Central memory CD8-positive, alpha-beta T cell (primary cell): ENCODE measurements around the gene MLC1.
A peak's percentile ranks its signal among the peaks of the same experiment; 100 is the strongest.
"Not testable (repeated sequence)": the region's sequence is repeated elsewhere in the genome, so short reads cannot be mapped to it uniquely, and the experiment has no call there.

Experiments used
- ATAC-seq: fragments of 150-1000 bp; cut with Tn5 transposase; replicated peaks from 2 replicates; pipeline ENCODE4 v1.10.0; 2022; ENCODE audit warnings: mild to moderate bottlenecking, moderate FRiP score, moderate number of reproducible peaks; ENCODE audit not compliant: poor library complexity, severe bottlenecking; ENCODE audit errors: extremely low read depth
- DNase-seq, 2 donors: peaks; one replicate each; pipeline ENCODE4 v3.0.0; 2021; ENCODE audit warnings: low spot score in 2 of 2
- H3K27ac Mint-ChIP-seq: one replicate; pipeline ENCODE4 v1.8.0; 2022; ENCODE audit warnings: low read depth, mild to moderate bottlenecking, moderate library complexity, mixed read lengths
- H3K27me3 Mint-ChIP-seq: one replicate; pipeline ENCODE4 v1.8.0; 2022; ENCODE audit warnings: mixed read lengths
- H3K36me3 Mint-ChIP-seq: one replicate; pipeline ENCODE4 v1.8.0; 2022; ENCODE audit warnings: mild to moderate bottlenecking, moderate library complexity, mixed read lengths; ENCODE audit not compliant: insufficient read depth
- H3K4me1 Mint-ChIP-seq: one replicate; pipeline ENCODE4 v1.8.0; 2022; ENCODE audit warnings: mixed read lengths
- H3K4me3 Mint-ChIP-seq: one replicate; pipeline ENCODE4 v1.8.0; 2022; ENCODE audit warnings: mild to moderate bottlenecking, moderate library complexity, mixed read lengths
- H3K9me3 Mint-ChIP-seq: one replicate; pipeline ENCODE4 v1.8.0; 2022; ENCODE audit warnings: mixed read lengths

Gene MLC1

DNA sequence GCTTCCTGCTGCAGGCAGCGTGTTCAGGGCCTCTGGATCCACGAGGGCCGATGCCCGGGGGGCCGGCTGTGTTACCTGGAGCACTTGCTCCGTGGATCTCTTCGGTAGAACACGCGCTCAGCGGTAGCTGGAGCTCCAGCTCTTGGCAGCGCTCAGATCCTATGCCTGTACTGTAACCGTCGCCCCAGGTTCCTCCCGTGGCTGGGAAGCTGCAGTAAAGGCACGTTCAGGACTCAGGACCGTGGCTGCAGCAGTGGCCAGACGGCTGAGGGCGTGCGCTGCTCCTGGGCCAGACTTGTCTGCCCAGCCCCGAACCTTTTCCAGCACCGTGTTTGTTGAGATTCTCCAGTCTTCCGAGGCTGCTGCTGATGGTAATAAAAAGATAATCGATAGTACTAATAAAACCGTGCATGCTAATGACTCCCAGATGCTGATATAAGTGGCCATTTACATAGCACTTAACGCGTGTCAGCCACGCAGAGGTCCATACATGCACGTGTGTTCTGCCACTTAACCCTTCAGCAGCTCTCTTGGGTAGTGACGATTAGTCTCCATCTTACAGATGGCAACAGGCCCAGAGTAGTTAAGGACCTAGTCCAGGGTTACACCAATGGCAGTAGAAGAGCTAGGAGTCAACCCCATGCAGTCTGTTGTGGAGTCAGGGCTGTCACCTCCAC is 6.0 kb upstream of the MLC1 start:
- Mint-ChIP-seq H3K27me3 (peaks cover 16% of the 10 kb centered on the region), H3K27ac (no peak overlapping the region), H3K9me3 (no peaks in the 10 kb centered on the region), H3K4me3 (no peak overlapping the region), H3K4me1 (no peaks in the 10 kb centered on the region), H3K36me3 (no peaks in the 10 kb centered on the region)
- DNase-seq, result no peak
- no peak for ATAC-seq

DNA sequence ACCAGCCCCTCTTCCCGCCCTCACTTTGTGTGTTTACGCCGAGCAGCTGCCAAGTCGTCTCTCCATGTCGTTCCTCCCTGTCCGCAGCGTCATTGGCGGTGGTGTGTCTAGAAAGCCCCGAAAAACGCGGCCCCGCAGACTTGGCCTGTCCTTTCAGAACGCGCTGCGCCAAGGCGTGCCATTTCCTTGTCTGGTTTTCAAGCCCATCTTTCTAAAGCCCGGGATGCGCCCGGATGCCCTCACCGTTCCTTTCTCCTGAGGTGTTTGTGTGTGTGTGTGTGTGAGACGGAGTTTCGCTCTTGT is 5.1 kb upstream of the MLC1 start:
- Mint-ChIP-seq H3K27ac (no peak overlapping the region), H3K9me3 (no peaks in the 10 kb centered on the region), H3K27me3 (peaks cover 14% of the 10 kb centered on the region), H3K36me3 (no peaks in the 10 kb centered on the region), H3K4me3 (no peak overlapping the region), H3K4me1 (no peaks in the 10 kb centered on the region)
- ATAC-seq (no peak), DNase-seq (no peak)

DNA sequence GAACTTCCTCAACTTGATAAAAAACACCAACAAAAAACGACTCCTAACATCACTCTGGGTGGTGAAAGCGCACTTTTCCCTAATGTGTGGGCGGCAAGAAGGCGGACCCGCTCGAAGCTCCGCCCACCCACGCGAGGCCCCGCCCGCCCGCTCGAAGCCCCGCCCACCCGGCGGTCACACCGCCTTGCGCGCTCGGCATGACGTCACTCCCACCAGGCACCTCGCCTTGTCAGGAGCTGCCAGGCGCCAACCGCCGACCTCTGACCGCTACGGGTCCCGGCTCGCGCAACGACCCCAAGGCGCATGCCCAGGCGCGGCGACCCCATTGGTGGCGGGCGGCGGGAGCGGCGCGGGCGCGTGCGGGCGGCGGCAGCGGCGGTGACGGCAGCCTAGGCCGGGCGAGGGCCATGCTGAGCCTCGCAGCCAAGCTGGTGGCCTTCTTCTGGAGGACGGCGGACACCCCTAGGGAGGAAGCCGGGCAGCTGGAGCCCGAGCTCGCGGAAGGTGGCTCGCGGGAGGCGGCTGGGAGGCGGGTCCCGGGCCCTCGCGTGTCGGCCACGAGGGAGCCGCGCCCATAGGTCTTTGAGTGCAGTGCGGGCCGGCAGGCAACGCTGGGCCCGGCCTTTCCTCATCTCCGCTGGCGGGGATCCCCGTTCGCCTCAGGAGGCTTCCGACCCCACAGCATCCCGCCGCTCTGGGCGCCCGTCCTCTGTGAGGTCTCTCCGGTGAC is 4.6 kb upstream of the MLC1 start, which contains the start of gene MOV10L1:
Gene MOV10L1, plus strand, starts transcription at position 325 of the 730 bp plus-strand sequence. Its CDS starts 83 bp downstream, at position 408.
- peaks cover 1% of the 10 kb centered on the region for H3K36me3 Mint-ChIP-seq
- DNase-seq (no peak), ATAC-seq (no peak)
- H3K4me1 Mint-ChIP-seq, result no peaks in the 10 kb centered on the region
- H3K27ac Mint-ChIP-seq, result no peak within 1 kb of the TSS
- H3K27me3 Mint-ChIP-seq, result peaks cover 9% of the 10 kb centered on the region
- H3K4me3 Mint-ChIP-seq, result no peak within 1 kb of the TSS
- H3K9me3 Mint-ChIP-seq, result no peaks in the 10 kb centered on the region

DNA sequence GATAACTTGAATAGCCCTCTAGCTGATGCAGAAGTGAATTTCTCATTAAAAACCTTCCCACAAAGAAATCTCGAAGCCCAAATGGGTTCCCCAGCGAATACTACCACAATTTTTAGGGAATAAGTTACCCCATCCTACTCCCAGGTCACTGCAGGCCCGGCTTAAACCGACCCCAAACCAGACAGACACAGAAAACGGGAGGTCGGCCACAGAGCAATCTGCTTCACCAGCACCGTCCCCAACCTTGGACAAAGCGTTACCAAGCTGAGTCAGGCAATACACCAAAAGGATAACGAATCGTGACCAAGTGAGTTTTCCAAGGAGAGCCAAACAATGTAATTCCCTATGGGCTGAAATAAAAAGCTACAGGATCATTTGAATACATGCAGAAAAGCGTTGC is 4.0 kb upstream of the MLC1 start:
- H3K4me3 Mint-ChIP-seq, result no peak overlapping the region
- H3K36me3 Mint-ChIP-seq, result peaks cover 1% of the 10 kb centered on the region
- ATAC-seq (no peak), DNase-seq (no peak)
- H3K27me3 Mint-ChIP-seq, result peaks cover 9% of the 10 kb centered on the region
- H3K27ac Mint-ChIP-seq, result no peak overlapping the region
- H3K4me1 Mint-ChIP-seq, result no peaks in the 10 kb centered on the region
- H3K9me3 Mint-ChIP-seq, result no peaks in the 10 kb centered on the region

DNA sequence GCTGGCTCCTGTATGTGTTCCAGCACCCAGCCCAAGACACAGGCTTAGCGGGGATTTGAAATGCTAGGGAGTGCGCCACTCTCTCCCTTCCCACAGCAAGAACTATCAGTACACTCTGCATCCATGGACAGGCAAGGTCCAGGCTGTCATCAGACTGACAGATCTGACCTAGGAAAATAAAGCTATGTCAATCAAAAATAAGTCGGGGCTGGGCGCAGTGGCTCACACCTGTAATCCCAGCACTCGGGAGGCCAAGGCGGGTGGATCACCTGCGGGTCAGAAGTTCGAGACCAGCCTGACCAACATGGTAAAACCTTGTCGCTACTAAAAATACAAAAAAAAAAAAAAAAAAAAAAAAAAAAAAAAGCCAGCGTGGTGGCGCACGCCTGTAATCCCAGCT is 2.9 kb upstream of the MLC1 start:
- no peaks in the 10 kb centered on the region for H3K4me1 Mint-ChIP-seq
- ATAC-seq (no peak), DNase-seq (no peak)
- peak overlapping the region; percentile 52 for H3K27ac Mint-ChIP-seq
- peaks cover 1% of the 10 kb centered on the region for H3K36me3 Mint-ChIP-seq
- peaks cover 9% of the 10 kb centered on the region for H3K27me3 Mint-ChIP-seq
- H3K4me3 Mint-ChIP-seq, result no peak overlapping the region
- no peaks in the 10 kb centered on the region for H3K9me3 Mint-ChIP-seq

DNA sequence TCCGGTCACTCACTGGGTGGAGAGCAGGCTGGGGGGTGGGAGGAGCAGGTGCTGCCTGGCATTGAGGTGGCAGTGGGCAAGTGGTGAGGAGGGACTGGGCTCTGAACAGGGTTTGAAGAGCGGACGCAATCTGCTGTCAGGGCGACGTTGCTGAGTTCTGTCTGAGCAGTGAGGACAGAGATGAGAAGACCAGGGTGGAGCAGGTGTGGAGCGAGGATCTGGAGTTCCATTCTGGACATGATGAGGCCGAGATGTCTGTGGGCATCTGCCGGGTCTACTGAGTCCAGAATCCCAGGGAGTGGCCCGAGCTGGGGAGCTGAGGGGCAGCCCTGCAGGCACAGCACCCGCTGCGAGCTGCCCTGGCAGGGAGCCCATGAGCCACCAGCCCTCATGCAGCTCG is 2.4 kb upstream of the MLC1 start:
- H3K27me3 Mint-ChIP-seq, result peaks cover 9% of the 10 kb centered on the region
- no peak for ATAC-seq
- H3K4me3 Mint-ChIP-seq, result no peak overlapping the region
- no peaks in the 10 kb centered on the region for H3K4me1 Mint-ChIP-seq
- H3K36me3 Mint-ChIP-seq, result peaks cover 1% of the 10 kb centered on the region
- H3K27ac Mint-ChIP-seq, result peak overlapping the region; percentile 52
- H3K9me3 Mint-ChIP-seq, result no peaks in the 10 kb centered on the region
- no peak for DNase-seq

DNA sequence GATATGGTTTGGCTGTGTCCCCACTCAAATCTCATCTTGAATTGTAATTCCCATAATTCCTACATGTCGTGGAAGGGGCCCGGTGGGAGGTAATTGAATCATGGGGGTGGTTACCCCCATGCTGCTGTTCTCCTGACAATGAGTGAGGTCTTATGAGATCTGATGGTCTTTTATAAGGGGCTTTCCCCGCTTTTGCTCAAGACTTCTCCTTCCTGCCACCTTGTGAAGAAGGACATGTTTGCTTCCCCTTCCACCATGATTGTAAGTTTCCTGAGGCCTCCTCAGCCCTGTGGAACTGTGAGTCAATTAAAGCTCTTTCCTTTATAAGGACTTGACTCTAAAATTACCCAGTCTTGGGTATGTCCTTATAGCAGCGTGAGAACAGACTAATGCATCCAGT is 1.7 kb upstream of the MLC1 start:
- not testable (repeated sequence) for H3K9me3 Mint-ChIP-seq, H3K4me3 Mint-ChIP-seq
- peak overlapping the region; percentile 52 for H3K27ac Mint-ChIP-seq

DNA sequence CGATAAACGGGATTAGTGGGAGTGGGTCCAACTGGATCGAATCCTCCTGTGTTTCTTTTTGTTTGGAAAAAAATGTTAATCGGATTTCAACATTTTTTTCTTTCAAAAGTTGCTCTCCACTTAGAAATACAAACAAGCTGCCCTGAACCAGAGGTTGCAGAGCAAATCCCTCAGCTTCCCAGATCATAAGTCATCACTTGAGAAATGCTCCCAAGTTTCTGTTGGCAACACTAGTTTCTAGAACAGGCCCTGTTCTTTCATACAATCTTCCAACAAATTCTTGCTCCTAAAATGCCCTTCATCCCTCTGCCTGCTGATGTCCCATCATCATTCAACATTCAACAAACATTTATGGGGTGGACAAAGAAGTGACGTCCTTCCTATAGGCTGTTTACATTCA is 1.3 kb upstream of the MLC1 start:
- Mint-ChIP-seq H3K9me3 (no peaks in the 10 kb centered on the region), H3K36me3 (peaks cover 1% of the 10 kb centered on the region), H3K4me1 (no peaks in the 10 kb centered on the region), H3K27me3 (peaks cover 13% of the 10 kb centered on the region), H3K27ac (no peak overlapping the region), H3K4me3 (no peak overlapping the region)
- DNase-seq (no peak), ATAC-seq (no peak)

More for the DNA sequence above, 1.7 kb upstream of the MLC1 start:
- H3K4me1 Mint-ChIP-seq, ATAC-seq, DNase-seq, H3K27me3 Mint-ChIP-seq, H3K36me3 Mint-ChIP-seq: not testable (repeated sequence)

DNA sequence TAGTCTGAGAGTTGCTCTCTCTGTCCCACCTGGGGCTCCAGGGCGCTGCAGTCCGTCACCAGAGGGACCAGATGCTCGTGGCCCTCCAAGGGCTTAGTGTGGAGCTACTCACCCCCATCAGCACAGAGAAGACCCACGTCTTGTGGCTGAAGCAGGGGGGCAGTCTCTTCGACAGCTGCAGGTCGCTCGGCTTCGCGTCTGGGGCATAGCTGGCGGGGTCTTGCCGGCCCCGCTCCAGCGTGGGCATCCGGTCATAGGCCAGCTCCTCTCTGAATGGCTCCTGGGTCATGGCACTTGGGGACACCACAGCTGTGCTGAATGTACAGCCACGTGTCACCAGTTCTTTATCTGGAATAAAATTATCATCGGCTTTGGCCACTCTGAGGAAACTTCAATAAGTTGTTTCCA is 608 bp downstream of the MLC1 start:
- Mint-ChIP-seq H3K36me3 (peaks cover 1% of the 10 kb centered on the region), H3K4me3 (no peak overlapping the region), H3K9me3 (no peaks in the 10 kb centered on the region), H3K4me1 (no peaks in the 10 kb centered on the region), H3K27me3 (peaks cover 25% of the 10 kb centered on the region), H3K27ac (no peak overlapping the region)
- ATAC-seq (no peak), DNase-seq (no peak)

DNA sequence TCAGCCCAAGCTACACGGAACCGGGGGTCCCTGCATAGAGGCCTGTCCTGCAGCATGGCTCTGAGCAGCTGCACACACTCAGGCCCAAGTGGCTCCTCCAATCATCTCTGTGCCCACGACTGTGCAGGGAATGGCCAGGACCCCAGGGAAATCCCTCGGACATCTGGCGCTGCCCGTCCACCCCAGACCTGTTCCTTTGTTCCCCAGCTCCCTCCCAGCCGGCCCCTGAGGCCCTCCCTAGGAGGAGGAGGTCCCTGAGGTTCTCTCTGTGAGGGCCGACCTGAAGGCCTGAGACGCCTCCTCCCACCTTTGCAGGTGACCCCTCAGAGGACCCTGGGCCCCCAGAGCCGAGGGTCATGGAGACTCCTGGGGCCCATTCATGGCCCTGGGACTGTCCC is 1.1 kb downstream of the MLC1 start:
- Mint-ChIP-seq H3K9me3 (no peaks in the 10 kb centered on the region), H3K4me1 (no peaks in the 10 kb centered on the region), H3K27ac (no peak overlapping the region), H3K4me3 (no peak overlapping the region), H3K36me3 (peaks cover 1% of the 10 kb centered on the region), H3K27me3 (peaks cover 25% of the 10 kb centered on the region)
- ATAC-seq (no peak), DNase-seq (no peak)

DNA sequence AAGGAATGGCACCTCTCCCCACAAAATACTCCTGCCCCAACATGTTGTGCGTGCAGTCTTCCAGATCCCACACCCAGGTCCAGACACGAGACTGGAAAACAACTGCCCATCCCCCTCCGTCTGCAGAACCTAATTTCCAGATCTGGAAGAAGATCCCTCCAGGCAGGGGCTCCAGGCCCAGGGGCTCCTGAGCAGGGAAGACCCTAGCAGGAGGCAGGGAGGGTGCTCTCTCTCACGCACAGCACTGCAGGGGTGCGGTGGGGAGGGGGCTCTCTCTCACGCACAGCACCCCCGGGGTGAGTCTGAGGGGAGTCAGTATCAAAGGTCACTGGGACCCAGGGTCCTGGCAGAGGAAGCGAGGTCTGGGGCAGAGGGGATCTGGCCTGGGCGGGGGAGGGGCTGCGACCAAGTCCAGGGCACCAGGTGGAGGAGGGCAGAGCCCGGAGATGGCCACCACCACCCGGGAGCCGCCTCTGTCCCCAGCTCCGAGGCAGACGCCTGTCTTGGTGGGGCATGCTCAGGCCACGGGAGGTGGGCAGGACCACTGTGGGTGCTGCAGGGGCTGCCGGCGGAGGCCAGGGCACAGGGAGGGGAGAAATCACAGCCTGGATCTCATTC is 1.7 kb downstream of the MLC1 start:
- no peak for DNase-seq
- no peaks in the 10 kb centered on the region for H3K9me3 Mint-ChIP-seq
- peaks cover 25% of the 10 kb centered on the region for H3K27me3 Mint-ChIP-seq
- peaks cover 1% of the 10 kb centered on the region for H3K36me3 Mint-ChIP-seq
- H3K4me3 Mint-ChIP-seq, result no peak overlapping the region
- no peaks in the 10 kb centered on the region for H3K4me1 Mint-ChIP-seq
- H3K27ac Mint-ChIP-seq, result no peak overlapping the region
- ATAC-seq, result no peak

DNA sequence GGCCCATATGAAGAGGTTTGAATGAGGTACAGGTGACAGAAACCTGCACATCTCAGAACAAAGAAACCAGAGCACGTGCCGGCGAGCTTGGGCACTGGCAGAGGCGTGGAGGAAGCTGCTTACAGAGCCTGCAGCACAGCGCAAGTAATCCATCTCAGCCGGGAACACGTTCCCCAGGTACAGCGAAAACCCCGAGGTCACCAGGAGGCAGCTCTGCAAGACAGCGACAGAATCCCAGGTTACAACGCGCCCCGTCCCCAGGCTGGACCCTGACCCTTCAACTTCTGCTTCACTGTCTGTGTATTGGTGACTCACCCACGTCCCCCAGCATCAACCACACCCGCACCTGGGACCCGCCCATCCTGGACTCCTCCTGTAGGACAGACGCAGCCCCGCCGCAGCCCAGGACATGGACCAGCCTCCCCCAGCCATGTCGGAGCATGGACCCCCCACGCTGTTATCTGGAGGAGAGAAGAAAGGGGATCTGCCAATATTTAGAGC is 2.2 kb downstream of the MLC1 start:
- no peak overlapping the region for H3K27ac Mint-ChIP-seq
- H3K9me3 Mint-ChIP-seq, result no peaks in the 10 kb centered on the region
- H3K27me3 Mint-ChIP-seq, result peaks cover 25% of the 10 kb centered on the region
- ATAC-seq (no peak), DNase-seq (no peak)
- no peaks in the 10 kb centered on the region for H3K4me1 Mint-ChIP-seq
- H3K36me3 Mint-ChIP-seq, result peaks cover 1% of the 10 kb centered on the region
- no peak overlapping the region for H3K4me3 Mint-ChIP-seq

DNA sequence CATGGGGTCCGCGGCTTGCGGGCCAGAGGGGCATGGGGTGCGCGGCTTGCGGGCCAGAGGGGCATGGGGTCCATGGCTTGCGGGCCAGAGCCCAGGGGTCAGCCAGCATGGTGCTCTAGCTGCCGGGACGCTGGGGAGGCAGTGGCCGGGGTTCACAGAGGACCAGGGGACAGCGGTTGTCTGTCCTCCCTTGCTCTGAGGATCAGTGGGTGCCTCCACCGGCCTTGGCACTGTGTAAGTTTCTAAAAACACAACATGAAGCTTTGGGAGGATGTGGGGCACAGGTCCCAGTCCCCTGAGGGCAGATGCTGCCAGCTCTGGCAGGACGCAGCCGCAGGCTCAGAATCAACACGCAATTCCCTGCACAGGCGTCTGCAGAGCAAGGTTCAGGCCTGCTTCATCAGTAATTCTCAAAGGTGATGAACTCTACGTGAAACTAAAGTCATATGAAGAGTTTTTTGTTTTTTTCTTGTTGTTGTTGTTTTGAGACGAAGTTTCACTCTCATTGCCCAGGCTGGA is 3.0 kb downstream of the MLC1 start:
- no peaks in the 10 kb centered on the region for H3K9me3 Mint-ChIP-seq
- no peak for ATAC-seq

More for the DNA sequence above, 3.0 kb downstream of the MLC1 start:
- H3K4me1 Mint-ChIP-seq, result no peaks in the 10 kb centered on the region
- DNase-seq, result no peak
- H3K27ac Mint-ChIP-seq, result no peak overlapping the region
- H3K36me3 Mint-ChIP-seq, result peaks cover 1% of the 10 kb centered on the region
- peaks cover 21% of the 10 kb centered on the region for H3K27me3 Mint-ChIP-seq
- H3K4me3 Mint-ChIP-seq, result no peak overlapping the region
